Spleen (tissue), 7 donors: ENCODE data around the gene USP34.

Experiments used
- CTCF ChIP-seq, 11 experiments: fragments of 200-600 bp in 7 of 11; fragments of 450-650 bp in 4 of 11; sonication (generic) in 4 of 11; IDR thresholded peaks in 8 of 11; conservative IDR thresholded peaks in 3 of 11; 1 replicate in 7 of 11; 2 replicates in 4 of 11; pipeline versions ENCODE4 v1.4.0 to v1.8.0; 2016 to 2021; ENCODE audit warnings: antibody characterized with exemption in 11 of 11, inconsistent platforms in 4 of 11, mild to moderate bottlenecking in 1 of 11
- POLR2A ChIP-seq, 3 donors: fragments of 450-650 bp; IDR thresholded peaks; one replicate each; pipeline ENCODE4 v1.5.1; 2017; ENCODE audit warnings: antibody characterized with exemption in 3 of 3, mild to moderate bottlenecking in 1 of 3
- POLR2AphosphoS5 ChIP-seq, 3 donors: sonication (generic); formaldehyde crosslinking; IDR thresholded peaks; one replicate each; pipeline ENCODE4 v1.5.1; 2017; ENCODE audit warnings: antibody characterized with exemption in 3 of 3
- donor health status: DM: no; HTN: no; CAD: no; lungs with moderate emphysema.
- donor health status: DM: no; HTN: no; CAD: no.
- donor health status: DM: no; HTN: no; CAD: no.

- TF ChIP-seq CTCF (IDR thresholded peaks at IDR 0.05 in 8 of 11, conservative IDR thresholded peaks at IDR 0.05 in 3 of 11) = no peak
- no peak for TF ChIP-seq POLR2A (IDR thresholded peaks at IDR 0.05)
- TF ChIP-seq POLR2AphosphoS5 (IDR thresholded peaks at IDR 0.05) = no peak
These were observed 182.6 kb downstream of the USP34 start for GRCh38 chr2:61288070-61288841.
